ENCODE data around the gene CYBA. TPM values are rescaled to one million over a fixed set of nuclear protein-coding genes. Genes with fewer than 3 reads are reported as not detected.

CYBA gene
- total and polyA plus RNA-seq, 2 of the 4 experiments (the other 2 are of a cell fraction), result 65.6 to 169 TPM

DNA sequence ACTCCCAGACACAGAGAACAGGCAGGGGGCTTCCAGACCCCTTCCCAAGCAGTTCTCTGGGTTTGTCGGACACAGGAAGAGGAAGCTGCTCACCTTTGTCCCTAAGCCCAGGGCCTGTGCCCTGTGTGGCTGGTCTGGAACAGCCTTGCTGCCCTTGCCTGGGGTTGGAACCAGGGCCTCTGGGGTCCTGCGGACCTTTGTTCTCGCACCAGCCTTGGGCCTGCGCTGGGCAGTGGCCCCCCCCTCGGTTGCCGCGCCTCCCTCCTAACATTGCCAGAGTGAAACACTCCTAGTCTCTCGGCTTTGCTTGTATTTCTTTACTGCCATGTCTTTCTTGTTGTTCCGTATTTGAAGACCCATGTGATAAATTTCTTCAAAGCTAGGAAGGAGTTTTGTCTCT, 21.0 kb downstream of the CYBA start:
- no peak overlapping the region for H3K4ac ChIP-seq (ENCODE audit: low read depth, low read length)
- no peak overlapping the region for H2AK5ac ChIP-seq (ENCODE audit: low read depth, low read length)
- H3K36me3 ChIP-seq (ENCODE audit: control insufficient read depth, insufficient read depth, low read length), result peaks cover 63% of the 10 kb centered on the region
- in situ Hi-C loops (cut with MboI; ENCODE audit: low sequenced_read_pairs) (no loop called here), dilution Hi-C loops (cut with HindIII; ENCODE audit: low sequenced_read_pairs, unreplicated experiment) (no loop called here), intact Hi-C loops (cut with micrococcal nuclease) (no loop called here)
- DNase-seq (no peak), ATAC-seq (ENCODE audit: low read depth) (no peak)
- H3K56ac ChIP-seq (ENCODE audit: extremely low read depth, insufficient read depth, low read length), result no peak overlapping the region
- POLR2A ChIA-PET (ENCODE audit: unreplicated experiment), result no interaction called here
- H3K9me1 ChIP-seq (ENCODE audit: insufficient read depth, low read length), result no peaks in the 10 kb centered on the region
- no peaks in the 10 kb centered on the region for H3K27me3 ChIP-seq (ENCODE audit: control insufficient read depth, insufficient read depth, low read length)
- TF ChIP-seq, protein P1, sequence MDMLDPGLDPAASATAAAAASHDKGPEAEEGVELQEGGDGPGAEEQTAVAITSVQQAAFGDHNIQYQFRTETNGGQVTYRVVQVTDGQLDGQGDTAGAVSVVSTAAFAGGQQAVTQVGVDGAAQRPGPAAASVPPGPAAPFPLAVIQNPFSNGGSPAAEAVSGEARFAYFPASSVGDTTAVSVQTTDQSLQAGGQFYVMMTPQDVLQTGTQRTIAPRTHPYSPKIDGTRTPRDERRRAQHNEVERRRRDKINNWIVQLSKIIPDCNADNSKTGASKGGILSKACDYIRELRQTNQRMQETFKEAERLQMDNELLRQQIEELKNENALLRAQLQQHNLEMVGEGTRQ (IDR thresholded peaks at IDR 0.05; ENCODE audit: low read depth, low read length), result no peak
- no peak for TF ChIP-seq RCOR1 (IDR thresholded peaks at IDR 0.05; ENCODE audit: insufficient replicate concordance, low read length)
- TF ChIP-seq MAZ (IDR thresholded peaks at IDR 0.05; ENCODE audit: borderline replicate concordance, low read depth, low read length), result no peak
- no peak for TF ChIP-seq CEBPB (IDR thresholded peaks at IDR 0.05; ENCODE audit: low read depth, low read length)
- no peak for TF ChIP-seq FOS (IDR thresholded peaks at IDR 0.05; ENCODE audit: low read depth, low read length)
- TF ChIP-seq CHD1 (IDR thresholded peaks at IDR 0.05; ENCODE audit: low read depth, low read length), result no peak
- TF ChIP-seq MXI1 (IDR thresholded peaks at IDR 0.05; ENCODE audit: borderline replicate concordance, low read depth, low read length), result no peak
- no peak for TF ChIP-seq MAFK (IDR thresholded peaks at IDR 0.05; ENCODE audit: low read depth, low read length)
- no peak for TF ChIP-seq SMC3 (IDR thresholded peaks at IDR 0.05; ENCODE audit: low read depth, low read length)
- TF ChIP-seq, protein P2, sequence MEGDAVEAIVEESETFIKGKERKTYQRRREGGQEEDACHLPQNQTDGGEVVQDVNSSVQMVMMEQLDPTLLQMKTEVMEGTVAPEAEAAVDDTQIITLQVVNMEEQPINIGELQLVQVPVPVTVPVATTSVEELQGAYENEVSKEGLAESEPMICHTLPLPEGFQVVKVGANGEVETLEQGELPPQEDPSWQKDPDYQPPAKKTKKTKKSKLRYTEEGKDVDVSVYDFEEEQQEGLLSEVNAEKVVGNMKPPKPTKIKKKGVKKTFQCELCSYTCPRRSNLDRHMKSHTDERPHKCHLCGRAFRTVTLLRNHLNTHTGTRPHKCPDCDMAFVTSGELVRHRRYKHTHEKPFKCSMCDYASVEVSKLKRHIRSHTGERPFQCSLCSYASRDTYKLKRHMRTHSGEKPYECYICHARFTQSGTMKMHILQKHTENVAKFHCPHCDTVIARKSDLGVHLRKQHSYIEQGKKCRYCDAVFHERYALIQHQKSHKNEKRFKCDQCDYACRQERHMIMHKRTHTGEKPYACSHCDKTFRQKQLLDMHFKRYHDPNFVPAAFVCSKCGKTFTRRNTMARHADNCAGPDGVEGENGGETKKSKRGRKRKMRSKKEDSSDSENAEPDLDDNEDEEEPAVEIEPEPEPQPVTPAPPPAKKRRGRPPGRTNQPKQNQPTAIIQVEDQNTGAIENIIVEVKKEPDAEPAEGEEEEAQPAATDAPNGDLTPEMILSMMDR (conservative IDR thresholded peaks at IDR 0.05; ENCODE audit: low read depth, low read length), result no peak
- no peak for TF ChIP-seq BHLHE40 (IDR thresholded peaks at IDR 0.05; ENCODE audit: low read depth, low read length)
- TF ChIP-seq POLR2A (IDR thresholded peaks at IDR 0.05; ENCODE audit: low read depth, low read length), result no peak
- TF ChIP-seq RFX5 (IDR thresholded peaks at IDR 0.05; ENCODE audit: low read depth, low read length), result no peak
- TF ChIP-seq NFE2L2 (IDR thresholded peaks at IDR 0.05; ENCODE audit: low read depth, low read length), result no peak
- no peak for TF ChIP-seq RAD21 (IDR thresholded peaks at IDR 0.05; ENCODE audit: low read length)
- TF ChIP-seq, protein P3, sequence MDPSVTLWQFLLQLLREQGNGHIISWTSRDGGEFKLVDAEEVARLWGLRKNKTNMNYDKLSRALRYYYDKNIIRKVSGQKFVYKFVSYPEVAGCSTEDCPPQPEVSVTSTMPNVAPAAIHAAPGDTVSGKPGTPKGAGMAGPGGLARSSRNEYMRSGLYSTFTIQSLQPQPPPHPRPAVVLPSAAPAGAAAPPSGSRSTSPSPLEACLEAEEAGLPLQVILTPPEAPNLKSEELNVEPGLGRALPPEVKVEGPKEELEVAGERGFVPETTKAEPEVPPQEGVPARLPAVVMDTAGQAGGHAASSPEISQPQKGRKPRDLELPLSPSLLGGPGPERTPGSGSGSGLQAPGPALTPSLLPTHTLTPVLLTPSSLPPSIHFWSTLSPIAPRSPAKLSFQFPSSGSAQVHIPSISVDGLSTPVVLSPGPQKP (IDR thresholded peaks at IDR 0.05; ENCODE audit: borderline replicate concordance, low read depth, low read length), result no peak
- H3K14ac ChIP-seq (replicated peaks; ENCODE audit: low read depth, low read length), result no peak overlapping the region
- H3K9ac ChIP-seq (ENCODE audit: low read depth, low read length), result no peak overlapping the region
- H3K4me3 ChIP-seq (ENCODE audit: insufficient read depth, low read depth, low read length), result no peak overlapping the region
- H2BK5ac ChIP-seq (ENCODE audit: low read depth, low read length, poor library complexity, severe bottlenecking), result no peak overlapping the region
- peaks cover 4% of the 10 kb centered on the region for H3K4me1 ChIP-seq (ENCODE audit: control insufficient read depth, insufficient read depth, low read length)
- H4K20me1 ChIP-seq (ENCODE audit: insufficient read depth, low read length), result peaks cover 5% of the 10 kb centered on the region
- H3K79me1 ChIP-seq (ENCODE audit: low read depth in 1 of 2, low read length in 2 of 2), result peaks cover 0 to 7% of the 10 kb centered on the region in 2 experiments; a peak in 2 of 4 replicates
- no peak overlapping the region for H2BK20ac ChIP-seq (ENCODE audit: low read depth, low read length)
- CTCF ChIA-PET, result no interaction called here
- no peaks in the 10 kb centered on the region for H3K9me3 ChIP-seq (ENCODE audit: control insufficient read depth, insufficient read depth, low read length)
- H2BK120ac ChIP-seq (ENCODE audit: low read depth, low read length), result no peak overlapping the region
- no peak overlapping the region for H3K27ac ChIP-seq (ENCODE audit: insufficient read depth, low read length)
- no peak overlapping the region for H3K23ac ChIP-seq (ENCODE audit: low read depth, low read length)
- H3K4me2 ChIP-seq (ENCODE audit: low read depth, low read length), result no peak overlapping the region
- no TSS peak for BruUV-seq (replicated peaks)
- no peak overlapping the region for H4K91ac ChIP-seq (ENCODE audit: insufficient read depth, low read depth, low read length)
- no peak overlapping the region for H4K5ac ChIP-seq (ENCODE audit: low read depth, low read length)
- no peak overlapping the region for H2BK15ac ChIP-seq (ENCODE audit: low read depth, low read length)
- H3K18ac ChIP-seq (ENCODE audit: low read depth, low read length), result no peak overlapping the region
- no peak overlapping the region for H4K8ac ChIP-seq (ENCODE audit: low read depth in 2 of 2, low read length in 2 of 2)
- 60% methylated on average over 1 of the region's 9 CpGs; no CpG with 5 or more reads in 1 of the 2 experiments for WGBS, 2 experiments (ENCODE audit: extremely low coverage in 2 of 2, insufficient read length in 1 of 2)
- H2AFZ ChIP-seq (replicated peaks; ENCODE audit: low read length, poor library complexity), result no peak overlapping the region
- H2AK9ac ChIP-seq (replicated peaks; ENCODE audit: low read depth, low read length, poor library complexity), result no peak overlapping the region

Measured in IMR-90 (cell line).